HG03571 (cell line): ENCODE results near the gene AEBP1.

ENCODE experiments used
- ATAC-seq: cut with Tn5 transposase; IDR thresholded peaks from one replicate; pipeline ENCODE4 v1.9.1; 2021; ENCODE audit not compliant: unreplicated experiment

Gene AEBP1

DNA sequence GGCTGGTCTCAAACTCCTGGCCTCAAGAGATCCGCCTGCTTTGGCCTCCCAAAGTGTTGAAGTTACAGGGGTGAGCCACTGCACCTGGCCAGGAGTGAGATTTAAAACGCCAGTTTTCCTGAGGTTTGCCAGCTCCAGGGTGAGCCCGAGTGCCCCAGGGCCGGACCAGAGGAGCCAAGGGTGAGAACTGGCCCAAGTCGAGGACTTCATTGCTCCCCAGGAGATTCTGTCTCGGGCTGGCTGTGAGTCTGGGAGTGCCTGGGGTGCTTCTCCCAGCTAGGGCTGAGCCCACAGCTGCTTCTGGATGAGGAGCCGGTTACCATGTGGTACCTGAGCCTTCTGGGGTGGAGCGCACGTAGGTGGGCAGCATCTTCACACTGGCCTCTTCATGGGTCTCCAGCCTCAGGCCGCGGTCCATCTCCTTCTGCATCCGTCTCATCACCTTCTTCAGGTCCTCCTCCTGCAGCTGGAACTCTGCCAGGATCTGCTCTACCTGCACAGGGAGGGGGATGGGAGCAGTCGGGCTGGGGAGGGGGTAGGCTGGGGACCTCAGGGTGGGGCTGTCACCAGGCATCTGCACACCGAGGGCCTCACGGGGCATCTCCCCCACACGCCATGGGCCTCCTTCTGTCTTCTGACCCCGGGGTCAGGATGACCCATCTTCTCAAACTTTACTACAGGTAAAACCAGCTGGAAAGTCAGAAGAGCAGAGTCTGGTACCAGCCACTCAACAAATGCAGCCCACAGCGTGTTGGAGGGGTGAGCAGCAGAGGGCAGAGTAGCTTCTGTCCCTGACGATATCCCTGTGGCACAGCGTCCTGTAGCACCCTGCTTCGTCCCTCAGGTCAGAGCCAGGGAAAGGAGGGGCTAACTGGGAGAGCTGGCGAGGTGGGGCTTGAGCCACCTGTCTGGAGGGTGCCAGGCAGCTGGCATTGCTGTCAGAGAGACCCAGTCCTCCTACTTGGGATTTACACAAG is 49.1 kb downstream of the AEBP1 start:
- no peak for ATAC-seq

DNA sequence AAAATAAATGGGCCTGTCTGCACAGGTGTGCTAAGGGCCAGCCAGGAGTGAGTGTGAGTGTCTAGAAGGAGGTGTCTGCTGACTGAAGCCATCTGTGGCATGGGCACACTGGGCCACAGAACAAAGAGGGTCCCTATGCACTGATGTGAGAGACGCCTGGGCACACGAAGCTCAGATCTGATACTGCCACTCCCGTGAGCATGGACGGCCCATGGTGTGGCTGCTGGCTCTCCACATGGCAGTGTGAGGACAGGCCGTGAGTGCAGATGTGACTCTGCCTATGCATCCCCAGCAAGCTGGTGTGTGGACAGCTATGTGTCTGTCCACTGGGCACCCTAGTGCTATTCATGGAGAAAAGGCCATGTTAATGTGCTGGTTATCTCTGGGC is 49.8 kb downstream of the AEBP1 start:
- no peak for ATAC-seq

DNA sequence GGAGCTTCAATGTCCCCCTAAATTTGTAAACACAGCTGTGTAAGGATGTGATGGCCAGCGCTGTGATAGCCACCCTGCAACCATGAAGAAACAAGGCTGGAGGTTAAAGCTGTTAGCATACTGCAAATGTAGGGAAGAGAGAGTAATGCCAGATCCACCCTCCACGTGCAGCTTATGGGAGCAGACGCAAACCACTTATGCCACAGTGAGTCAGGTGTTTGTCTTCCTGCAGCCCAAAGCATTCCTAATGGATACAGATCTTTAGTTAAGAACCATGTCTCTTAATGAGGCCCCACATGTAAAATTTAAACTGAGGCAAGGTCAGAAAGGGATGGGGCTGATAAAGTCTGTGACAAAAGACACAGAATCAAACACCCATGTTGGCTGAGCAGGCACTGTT is 50.6 kb downstream of the AEBP1 start:
- ATAC-seq = no peak

DNA sequence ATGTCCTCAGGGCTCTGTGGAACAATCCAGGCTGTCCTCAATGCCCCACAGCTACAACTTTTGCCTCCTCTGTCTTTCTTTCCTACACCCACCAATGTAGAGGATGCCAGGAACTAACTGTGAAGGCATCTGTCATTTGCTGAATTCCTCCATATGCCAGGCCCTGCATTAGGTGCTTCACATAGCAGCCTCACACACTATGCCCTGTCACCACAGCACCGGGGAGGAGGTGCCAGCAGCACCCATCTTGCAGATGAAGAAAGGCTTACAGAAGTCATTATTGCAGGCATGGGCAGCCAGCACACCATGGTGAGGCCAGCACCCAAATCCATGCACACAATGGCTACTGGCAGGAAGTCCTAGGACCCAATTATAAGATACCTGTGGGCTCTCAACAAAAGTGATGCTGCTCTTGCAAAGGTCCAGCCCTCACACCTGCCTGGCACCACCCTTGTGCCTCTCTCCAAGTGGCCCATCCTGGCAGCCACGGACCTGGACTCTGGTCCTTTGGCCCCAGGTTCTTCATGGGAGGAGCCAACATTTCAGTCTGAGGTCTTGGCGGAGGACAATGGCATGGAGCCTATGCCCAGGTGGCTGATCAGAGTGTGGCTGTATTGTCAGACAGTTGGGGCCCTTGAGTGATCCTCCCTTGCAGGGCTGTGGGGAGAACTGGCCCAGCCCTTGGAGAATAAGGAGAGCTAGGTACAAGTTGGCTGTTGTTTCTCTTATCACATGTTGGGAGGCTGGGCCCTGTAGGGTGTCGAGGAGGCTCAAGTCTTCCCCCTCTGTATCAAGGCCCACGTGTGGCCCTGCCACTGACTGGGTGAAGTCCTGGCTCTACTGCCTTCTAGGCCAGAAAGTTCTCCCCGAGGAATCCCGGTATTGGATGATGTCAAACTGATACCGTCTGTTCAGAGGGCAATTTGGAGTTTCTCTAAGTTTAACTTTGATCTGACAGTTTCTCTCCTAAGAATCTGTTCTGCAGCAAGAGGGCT is 51.3 kb downstream of the AEBP1 start:
- no peak for ATAC-seq

DNA sequence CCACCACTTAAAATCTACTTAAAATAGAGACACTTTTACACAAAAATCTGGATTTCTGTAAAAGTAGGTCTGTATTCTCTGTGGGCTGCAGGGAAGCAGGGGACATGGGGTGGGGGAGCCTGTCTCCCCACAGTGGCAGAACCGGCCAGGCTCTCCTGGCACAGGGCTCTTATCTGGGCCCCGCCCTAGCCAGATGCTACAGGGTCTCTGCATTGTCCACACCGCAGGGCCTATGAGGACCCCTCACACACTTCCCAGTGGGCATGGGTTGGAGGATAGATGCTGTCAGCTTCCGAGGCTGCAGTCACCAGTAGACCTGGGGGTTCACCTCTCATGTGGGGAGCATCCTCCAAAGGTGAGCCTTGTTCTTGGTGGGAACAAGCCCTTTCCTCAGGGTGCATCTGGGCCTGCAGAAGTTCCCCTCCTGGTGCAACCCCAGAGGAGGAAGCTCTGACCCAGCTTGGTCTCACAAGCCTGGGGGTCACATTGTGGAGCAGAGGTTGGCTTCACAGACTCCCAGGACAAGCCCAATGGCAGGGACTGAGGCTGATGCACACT is 52.4 kb downstream of the AEBP1 start:
- no peak for ATAC-seq

DNA sequence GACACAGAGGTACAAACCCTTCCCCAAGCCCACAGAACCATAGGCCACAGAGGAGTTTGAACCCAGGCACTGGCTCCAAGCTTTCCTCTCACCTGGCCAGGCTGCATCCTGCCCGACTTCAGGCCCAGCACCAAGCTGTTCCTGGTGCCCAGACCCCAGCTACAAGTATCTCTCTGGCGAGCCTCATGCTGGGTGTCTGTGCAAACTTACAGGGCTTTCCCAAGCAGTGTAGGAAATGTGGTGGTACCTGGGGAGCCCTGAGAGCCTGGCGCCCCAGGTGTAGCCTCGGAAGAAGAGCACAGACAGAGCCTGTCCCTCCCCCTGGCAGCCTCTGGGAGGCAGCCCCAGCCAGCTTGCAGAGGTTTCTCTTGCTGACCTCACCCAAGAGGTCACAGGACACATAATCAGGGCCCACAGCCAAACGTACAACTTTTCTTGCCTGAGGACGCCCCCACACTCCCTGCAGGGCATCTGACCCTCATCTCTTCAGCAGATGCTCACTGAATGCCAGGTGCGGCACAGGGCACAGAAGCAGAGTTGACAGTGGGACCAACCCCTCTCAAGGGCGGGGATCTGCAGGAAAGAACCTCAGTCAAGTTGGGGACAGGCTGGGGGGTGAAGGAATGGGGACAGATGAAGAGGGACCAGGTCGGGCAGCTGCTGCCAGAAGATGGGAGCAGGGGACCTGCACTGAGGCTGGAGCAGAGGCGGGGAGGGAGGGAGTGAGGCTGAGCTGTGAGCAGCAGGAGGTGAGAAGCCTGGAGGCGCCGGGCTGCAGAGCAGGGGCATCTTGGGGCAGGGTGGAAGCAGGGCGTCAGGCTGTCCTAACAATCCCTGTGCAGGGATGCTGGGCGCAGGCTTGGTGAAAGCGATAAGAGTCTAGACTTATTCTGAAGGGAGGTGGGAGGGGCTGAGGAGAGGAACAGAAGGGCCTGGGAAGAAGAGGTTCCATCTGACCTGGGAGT is 53.3 kb downstream of the AEBP1 start:
- ATAC-seq = no peak

DNA sequence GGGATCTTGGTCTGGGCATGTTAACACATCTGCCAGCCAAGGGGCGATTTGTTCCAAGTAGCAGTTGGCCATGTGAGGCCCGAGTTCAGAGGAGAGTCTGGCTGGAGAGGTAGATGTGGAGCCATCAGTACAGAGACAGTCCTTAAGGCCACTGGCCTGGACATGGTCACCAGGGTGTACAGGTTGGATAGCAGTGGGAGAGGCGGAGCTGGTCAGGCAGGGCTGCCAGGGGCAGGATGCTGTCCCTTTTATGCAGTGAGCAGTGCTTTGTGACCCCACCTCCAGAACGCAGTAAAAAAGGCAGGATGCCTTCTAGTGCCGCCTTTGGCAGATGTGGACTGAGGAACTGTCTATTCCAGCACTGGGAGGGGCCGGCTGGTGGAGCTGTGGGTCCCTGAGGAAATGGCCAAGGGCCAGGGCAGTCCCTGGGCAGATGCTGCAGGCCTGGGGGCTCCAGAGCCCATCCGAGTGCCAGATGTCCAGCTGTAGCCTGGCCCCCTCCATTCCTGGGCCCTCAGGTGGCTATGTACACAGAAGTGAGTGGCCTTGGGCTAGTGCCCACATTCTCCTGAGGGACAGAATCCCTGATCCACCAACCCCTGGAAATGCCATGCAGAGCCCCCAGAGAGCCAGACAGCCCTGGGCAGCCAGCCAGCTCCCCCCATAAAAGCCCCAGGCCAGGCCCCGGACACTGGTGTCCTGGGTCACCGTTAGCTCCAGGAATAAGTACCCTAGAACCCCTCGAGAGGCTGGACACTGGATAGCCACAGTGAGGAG is 54.1 kb downstream of the AEBP1 start:
- no peak for ATAC-seq

DNA sequence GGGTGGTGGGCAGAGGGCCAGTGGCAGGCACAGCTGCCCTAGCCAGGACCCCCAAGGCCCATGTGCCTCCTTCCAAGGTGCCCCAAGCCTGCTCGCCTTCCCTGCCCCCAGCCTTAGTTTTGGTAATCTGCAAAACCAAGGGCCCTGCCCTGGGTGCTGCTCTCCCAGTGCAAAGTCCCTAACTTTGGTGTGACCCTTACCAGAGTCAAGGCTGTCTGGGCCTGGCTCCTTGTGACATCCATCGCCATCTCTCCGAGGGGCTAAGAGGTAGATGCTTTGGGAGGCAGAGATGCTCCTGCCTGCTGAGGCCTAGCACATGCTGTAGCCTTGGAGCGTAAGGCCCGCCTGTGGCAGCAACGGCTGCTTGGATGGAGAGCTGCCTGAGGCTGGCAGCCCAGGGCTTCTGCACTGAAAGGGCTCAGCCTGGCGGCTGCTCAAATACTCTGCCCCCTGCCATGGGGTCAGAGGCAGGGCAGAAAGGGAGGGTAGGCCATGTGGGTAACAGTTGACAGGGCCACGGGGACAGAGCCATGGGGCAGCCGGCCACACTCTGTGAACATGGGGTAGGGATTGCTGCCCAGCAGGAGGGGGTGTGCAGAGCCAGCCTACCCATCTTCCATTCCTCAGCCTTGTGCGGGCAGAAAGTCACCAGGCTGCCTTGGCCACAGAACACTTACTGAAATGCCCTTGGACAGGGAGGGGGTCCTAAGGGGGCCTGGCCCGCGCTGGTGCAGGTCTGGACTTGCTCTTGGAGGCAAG is 54.9 kb downstream of the AEBP1 start:
- no peak for ATAC-seq

DNA sequence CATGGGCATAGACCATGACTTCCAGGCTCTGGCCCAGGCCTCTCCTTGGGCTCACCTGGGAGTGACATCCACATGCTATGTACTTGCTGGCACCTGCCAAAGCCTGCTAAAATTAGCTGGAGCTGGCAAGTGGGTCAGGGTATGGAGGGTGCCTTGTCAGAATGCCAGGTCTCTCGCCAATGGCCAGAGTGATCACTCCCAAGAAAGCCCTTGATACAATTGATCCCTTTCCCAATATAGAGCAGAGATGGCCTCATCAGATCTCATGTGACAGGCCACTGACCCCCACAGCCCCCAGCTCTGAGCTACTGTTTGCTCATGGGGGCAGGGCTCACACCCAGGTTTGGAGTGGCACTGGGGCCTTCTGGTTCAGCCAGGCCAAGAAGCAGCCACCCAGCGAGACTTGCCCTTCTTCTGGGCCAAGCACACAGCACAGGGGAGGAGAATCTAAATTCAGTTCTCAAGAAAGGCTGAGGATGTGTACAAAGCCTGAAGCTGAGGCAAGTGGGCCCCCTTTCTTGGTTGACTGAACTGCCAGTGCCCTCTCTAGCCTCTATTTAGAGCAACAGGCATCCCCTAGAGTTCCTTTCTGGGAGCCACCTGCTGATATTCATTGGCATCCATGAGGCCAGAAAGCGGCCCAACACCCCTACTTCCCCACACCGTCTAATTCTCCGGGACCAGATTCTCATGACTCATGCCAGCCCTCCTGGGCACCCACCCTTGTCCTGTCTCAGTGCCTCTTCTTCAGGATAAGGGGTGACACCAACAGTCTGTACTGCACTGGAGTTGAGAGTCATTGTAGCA is 55.9 kb downstream of the AEBP1 start:
- ATAC-seq = no peak

DNA sequence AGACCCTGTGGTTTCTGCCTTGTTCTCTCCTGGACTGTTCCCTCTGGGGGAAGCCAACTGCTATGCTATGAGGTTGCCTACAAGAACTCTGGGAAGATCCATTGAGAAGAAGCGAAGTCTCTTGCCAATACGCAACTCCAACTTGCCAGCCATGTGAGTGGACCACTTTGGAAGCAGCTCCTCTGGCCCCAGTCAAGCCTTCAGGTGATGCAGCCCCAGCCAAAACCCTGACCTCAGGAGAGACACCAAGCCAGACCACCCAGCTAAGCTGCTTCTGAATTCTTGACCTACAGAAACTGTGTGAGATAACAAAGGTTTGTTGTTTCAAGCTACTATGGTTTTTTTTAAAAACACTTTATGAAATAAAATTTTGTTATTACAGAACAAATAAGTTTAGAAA is 57.2 kb downstream of the AEBP1 start:
- no peak for ATAC-seq

DNA sequence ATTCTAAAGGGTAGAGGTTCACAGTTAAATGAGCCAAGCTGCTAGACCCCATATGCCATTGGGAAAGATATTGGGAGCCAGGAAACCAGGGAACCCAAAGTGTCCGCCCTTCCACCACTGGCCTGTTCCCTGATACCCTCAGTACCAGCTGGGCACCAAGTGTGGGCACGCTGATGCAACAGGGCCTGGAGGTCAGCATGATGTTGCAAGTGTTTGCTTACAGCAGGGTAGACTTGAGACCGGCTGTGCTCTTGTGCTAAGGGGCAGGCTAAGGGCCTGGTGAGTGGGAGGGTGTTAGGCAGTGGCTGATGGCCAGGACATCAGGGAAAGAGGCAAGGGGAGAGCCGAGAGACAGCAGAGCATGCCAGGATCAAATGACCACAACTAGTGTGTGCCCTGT is 58.0 kb downstream of the AEBP1 start:
- ATAC-seq = no peak

DNA sequence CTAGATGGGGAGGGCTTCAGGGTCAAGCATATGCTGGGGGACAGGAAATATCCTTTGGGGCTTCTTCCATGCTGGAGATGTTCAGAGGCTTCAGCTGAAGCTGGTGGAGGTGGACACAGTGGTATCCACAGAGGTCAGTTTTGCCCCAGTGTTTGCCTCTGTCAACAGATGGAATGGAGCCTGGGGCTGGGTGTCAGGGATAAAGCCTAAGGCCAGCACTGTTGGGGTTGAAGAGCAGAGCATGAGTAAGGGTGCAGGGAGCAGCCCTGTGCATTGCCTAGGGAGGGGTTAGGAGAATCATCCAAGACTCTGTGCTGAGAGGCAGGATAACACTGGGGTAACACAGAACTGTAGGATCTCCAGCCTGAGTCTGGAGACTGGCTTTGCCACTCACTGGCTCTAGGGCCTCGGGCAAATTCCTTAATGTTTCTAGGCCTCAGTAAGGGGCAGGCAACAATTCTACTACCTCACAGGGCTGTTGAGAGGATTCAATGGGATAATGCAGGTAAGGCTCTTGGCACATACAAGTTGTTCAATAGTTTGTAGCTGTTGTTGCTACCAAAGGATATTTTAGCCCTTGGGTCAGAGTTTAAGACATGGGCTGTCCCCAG is 58.7 kb downstream of the AEBP1 start:
- ATAC-seq = no peak

DNA sequence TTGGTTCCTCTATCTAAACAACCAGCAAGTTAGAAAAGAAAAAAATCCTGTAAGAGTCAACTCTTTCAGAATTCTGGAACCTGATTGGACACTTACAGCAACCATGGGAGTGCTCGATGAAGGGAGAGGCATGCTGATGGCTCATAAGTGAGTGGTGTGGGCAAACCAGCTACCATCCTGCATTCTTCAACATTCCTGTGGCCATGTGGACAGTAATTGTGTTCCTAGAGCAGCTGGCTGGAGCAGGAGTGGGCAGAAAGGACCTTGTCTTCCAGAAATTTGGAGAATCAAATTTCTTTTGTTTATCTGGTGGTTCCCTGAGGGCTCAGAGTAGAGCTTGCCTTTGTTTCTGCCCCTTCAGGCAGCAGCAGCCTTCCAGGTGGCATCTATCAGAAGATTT is 59.4 kb downstream of the AEBP1 start:
- no peak for ATAC-seq
